GM21423 (cell line): ENCODE results near the gene BMPR1A.
"Not testable (repeated sequence)": the region's sequence is repeated elsewhere in the genome, so short reads cannot be mapped to it uniquely, and the experiment has no call there.

Experiments
- ATAC-seq: cut with Tn5 transposase; IDR thresholded peaks from one replicate; pipeline ENCODE4 v1.9.1; 2021; ENCODE audit warnings: mild to moderate bottlenecking, moderate library complexity; ENCODE audit not compliant: unreplicated experiment

The BMPR1A gene

GRCh38 chr10:86952697-86953096, 196.3 kb downstream of the BMPR1A start:
- not testable (repeated sequence) for ATAC-seq

- ATAC-seq, result no peak
Measured at GRCh38 chr10:86953747-86954680, 197.6 kb downstream of the BMPR1A start.

GRCh38 chr10:86954681-86955500, 198.5 kb downstream of the BMPR1A start:
- no peak for ATAC-seq

- ATAC-seq, result no peak
Measured at GRCh38 chr10:86955501-86956194, 199.2 kb downstream of the BMPR1A start.

- no peak for ATAC-seq
Measured at GRCh38 chr10:86956195-86956847, 199.9 kb downstream of the BMPR1A start.

GRCh38 chr10:86956848-86957448, 200.5 kb downstream of the BMPR1A start:
- no peak for ATAC-seq

GRCh38 chr10:86957471-86958115, 201.2 kb downstream of the BMPR1A start, which contains the start of gene MMRN2:
Gene MMRN2 (minus strand): TSS chr10:86957615. CDS start chr10:86957541, 74 bp downstream.
- ATAC-seq, result no peak

- ATAC-seq, result no peak
Measured at GRCh38 chr10:86958116-86958900, 201.9 kb downstream of the BMPR1A start, which contains the start of gene SNCG. Gene SNCG (plus strand): TSS chr10:86958599. CDS start chr10:86958698, 99 bp downstream.

- ATAC-seq, result no peak
Measured at GRCh38 chr10:86958901-86959736, 202.7 kb downstream of the BMPR1A start.

GRCh38 chr10:86959737-86960002, 203.3 kb downstream of the BMPR1A start:
- no peak for ATAC-seq

GRCh38 chr10:86960003-86960862, 203.8 kb downstream of the BMPR1A start:
- peak; percentile 57 for ATAC-seq

- no peak for ATAC-seq
Measured at GRCh38 chr10:86960863-86961434, 204.5 kb downstream of the BMPR1A start.

- no peak for ATAC-seq
Measured at GRCh38 chr10:86961481-86962091, 205.2 kb downstream of the BMPR1A start.

- no peak for ATAC-seq
Measured at GRCh38 chr10:86962136-86962980, 205.9 kb downstream of the BMPR1A start.

GRCh38 chr10:86962981-86963310, 206.5 kb downstream of the BMPR1A start:
- ATAC-seq, result no peak
